ENCODE measurements around the gene DUS4L.
"Not testable (repeated sequence)": the region's sequence is repeated elsewhere in the genome, so short reads cannot be mapped to it uniquely, and the experiment has no call there.

The DUS4L gene

GRCh38 chr7:107563775-107564552 lies at the start of gene DUS4L, which contains the start of gene COG5:
Gene DUS4L, plus strand, starts transcription at chr7:107563971. Its CDS starts 3,100 bp downstream, at chr7:107567071.
Gene COG5, minus strand, starts transcription at chr7:107563920. Its CDS starts 24 bp downstream, at chr7:107563896.
- DNase-seq: peak; percentile 56

GRCh38 chr7:107526672-107527071 lies 37.1 kb upstream of the DUS4L start:
- no peak for DNase-seq

- no peak for DNase-seq
Observed at GRCh38 chr7:107527196-107527595, 36.6 kb upstream of the DUS4L start.

GRCh38 chr7:107528461-107528860 lies 35.3 kb upstream of the DUS4L start:
- DNase-seq: peak; percentile 38

GRCh38 chr7:107530751-107531150 lies 33.0 kb upstream of the DUS4L start:
- DNase-seq: no peak

- no peak for DNase-seq
Observed at GRCh38 chr7:107534139-107534538, 29.6 kb upstream of the DUS4L start.

- DNase-seq: not testable (repeated sequence)
Observed at GRCh38 chr7:107537228-107537627, 26.5 kb upstream of the DUS4L start.

- DNase-seq: no peak
Observed at GRCh38 chr7:107538001-107538400, 25.8 kb upstream of the DUS4L start.

- no peak for DNase-seq
Observed at GRCh38 chr7:107543338-107543993, 20.3 kb upstream of the DUS4L start.

- DNase-seq: no peak
Observed at GRCh38 chr7:107544848-107545591, 18.8 kb upstream of the DUS4L start.

GRCh38 chr7:107551936-107552335 lies 11.8 kb upstream of the DUS4L start:
- no peak for DNase-seq

- DNase-seq: no peak
Observed at GRCh38 chr7:107555893-107556292, 7.9 kb upstream of the DUS4L start.

- no peak for DNase-seq
Observed at GRCh38 chr7:107559864-107560263, 3.9 kb upstream of the DUS4L start.

GRCh38 chr7:107560898-107561516 lies 2.8 kb upstream of the DUS4L start:
- DNase-seq: no peak

GRCh38 chr7:107563081-107563774 lies 543 bp upstream of the DUS4L start:
- no peak for DNase-seq

- peak; percentile 68 for DNase-seq
Observed at GRCh38 chr7:107564553-107565298, 955 bp downstream of the DUS4L start.

- DNase-seq: no peak
Observed at GRCh38 chr7:107570298-107570697, 6.5 kb downstream of the DUS4L start.

- no peak for DNase-seq
Observed at GRCh38 chr7:107573537-107573936, 9.8 kb downstream of the DUS4L start.

- no peak for DNase-seq
Observed at GRCh38 chr7:107579554-107579884, 15.7 kb downstream of the DUS4L start.

GRCh38 chr7:107579885-107580715 lies 16.3 kb downstream of the DUS4L start, which contains the start of gene BCAP29:
Gene BCAP29, plus strand, starts transcription at chr7:107580246. Its CDS starts 527 bp downstream, at chr7:107580773.
- DNase-seq: peak; percentile 43
